ENCODE measurements around the gene ANK3.

Gene ANK3

DNA sequence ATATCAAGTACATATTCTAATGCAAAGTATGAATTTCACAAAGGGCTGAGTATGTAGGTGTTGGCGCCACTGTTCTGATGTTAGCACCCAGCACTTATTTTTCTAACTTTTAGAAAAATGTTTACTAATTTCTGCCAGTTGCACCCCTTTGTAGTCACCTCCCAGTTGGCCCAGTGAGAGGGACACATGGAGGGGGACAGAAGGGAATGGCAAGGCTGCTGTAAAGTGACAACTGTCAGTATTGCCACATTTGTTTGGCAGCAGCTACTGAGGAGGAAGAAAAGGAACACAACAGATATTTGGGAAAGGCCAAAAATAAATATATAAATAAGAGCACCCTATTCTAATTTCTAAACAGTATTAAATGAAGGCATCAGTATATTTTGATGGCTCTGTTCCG is 57.3 kb downstream of the ANK3 start (continued):
- TF ChIP-seq, protein P1, sequence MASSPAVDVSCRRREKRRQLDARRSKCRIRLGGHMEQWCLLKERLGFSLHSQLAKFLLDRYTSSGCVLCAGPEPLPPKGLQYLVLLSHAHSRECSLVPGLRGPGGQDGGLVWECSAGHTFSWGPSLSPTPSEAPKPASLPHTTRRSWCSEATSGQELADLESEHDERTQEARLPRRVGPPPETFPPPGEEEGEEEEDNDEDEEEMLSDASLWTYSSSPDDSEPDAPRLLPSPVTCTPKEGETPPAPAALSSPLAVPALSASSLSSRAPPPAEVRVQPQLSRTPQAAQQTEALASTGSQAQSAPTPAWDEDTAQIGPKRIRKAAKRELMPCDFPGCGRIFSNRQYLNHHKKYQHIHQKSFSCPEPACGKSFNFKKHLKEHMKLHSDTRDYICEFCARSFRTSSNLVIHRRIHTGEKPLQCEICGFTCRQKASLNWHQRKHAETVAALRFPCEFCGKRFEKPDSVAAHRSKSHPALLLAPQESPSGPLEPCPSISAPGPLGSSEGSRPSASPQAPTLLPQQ (tag by site-specific recombination; IDR thresholded peaks at IDR 0.05): no peak
- TF ChIP-seq, protein P2, sequence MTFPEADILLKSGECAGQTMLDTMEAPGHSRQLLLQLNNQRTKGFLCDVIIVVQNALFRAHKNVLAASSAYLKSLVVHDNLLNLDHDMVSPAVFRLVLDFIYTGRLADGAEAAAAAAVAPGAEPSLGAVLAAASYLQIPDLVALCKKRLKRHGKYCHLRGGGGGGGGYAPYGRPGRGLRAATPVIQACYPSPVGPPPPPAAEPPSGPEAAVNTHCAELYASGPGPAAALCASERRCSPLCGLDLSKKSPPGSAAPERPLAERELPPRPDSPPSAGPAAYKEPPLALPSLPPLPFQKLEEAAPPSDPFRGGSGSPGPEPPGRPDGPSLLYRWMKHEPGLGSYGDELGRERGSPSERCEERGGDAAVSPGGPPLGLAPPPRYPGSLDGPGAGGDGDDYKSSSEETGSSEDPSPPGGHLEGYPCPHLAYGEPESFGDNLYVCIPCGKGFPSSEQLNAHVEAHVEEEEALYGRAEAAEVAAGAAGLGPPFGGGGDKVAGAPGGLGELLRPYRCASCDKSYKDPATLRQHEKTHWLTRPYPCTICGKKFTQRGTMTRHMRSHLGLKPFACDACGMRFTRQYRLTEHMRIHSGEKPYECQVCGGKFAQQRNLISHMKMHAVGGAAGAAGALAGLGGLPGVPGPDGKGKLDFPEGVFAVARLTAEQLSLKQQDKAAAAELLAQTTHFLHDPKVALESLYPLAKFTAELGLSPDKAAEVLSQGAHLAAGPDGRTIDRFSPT (tag by site-specific recombination; IDR thresholded peaks at IDR 0.05): no peak
- TF ChIP-seq ZNF585B (tag by site-specific recombination; IDR thresholded peaks at IDR 0.05): no peak

- CTCF ChIA-PET: no interaction called here
These were observed 57.8 kb downstream of the ANK3 start for GRCh38 chr10:60331886-60332285.

DNA sequence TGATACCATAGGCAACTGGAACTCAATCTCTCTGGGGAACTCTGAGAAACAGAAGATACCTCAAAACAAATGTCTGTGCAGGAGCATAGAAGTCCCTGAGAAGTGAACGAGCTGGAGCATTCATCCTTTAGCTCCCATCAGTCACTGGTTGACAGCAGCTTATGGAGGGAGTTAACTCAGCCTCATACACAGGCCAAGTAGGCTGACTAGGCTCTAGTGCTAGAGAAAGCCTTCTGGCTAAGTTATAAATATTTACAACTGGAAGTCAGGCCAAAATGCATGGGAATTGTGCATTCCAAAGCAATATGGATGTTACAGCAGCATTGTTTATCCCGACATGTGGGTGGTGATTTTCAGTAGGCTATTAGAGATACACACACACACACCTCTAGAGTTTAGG is 66.5 kb downstream of the ANK3 start:
- POLR2A ChIA-PET: no interaction called here
- Histone ChIP-seq H3K27ac (ENCODE audit: extremely low read depth, low read depth, low read length) (no peak overlapping the region), H3K36me3 (ENCODE audit: control insufficient read depth in 2 of 2, insufficient read depth in 1 of 2, low read length in 2 of 2) (no peaks in the 10 kb centered on the region), H3K4me1 (ENCODE audit: control insufficient read depth, insufficient read depth, low read length) (no peaks in the 10 kb centered on the region), H3K4me3 (ENCODE audit: low read depth, low read length) (no peak overlapping the region), H3K9me3 (ENCODE audit: control insufficient read depth, insufficient read depth, low read depth, low read length) (no peaks in the 10 kb centered on the region)
- CTCF ChIA-PET: no interaction called here
- no peak for TF ChIP-seq ZNF585B (tag by site-specific recombination; IDR thresholded peaks at IDR 0.05)
- no peak for TF ChIP-seq ZNF274 (IDR thresholded peaks at IDR 0.05; ENCODE audit: low read length)
- TF ChIP-seq ZNF274 (tag by site-specific recombination; IDR thresholded peaks at IDR 0.05; ENCODE audit: borderline replicate concordance): no peak
- TF ChIP-seq ZNF48 (tag by site-specific recombination; IDR thresholded peaks at IDR 0.05): no peak
- TF ChIP-seq REPIN1 (tag by site-specific recombination; IDR thresholded peaks at IDR 0.05; ENCODE audit: low read depth): no peak
- TF ChIP-seq ZBTB48 (tag by site-specific recombination; IDR thresholded peaks at IDR 0.05): no peak
- TF ChIP-seq ZNF645 (tag by site-specific recombination; IDR thresholded peaks at IDR 0.05): no peak
- TF ChIP-seq ZNF514 (tag by site-specific recombination; IDR thresholded peaks at IDR 0.05): no peak
- TF ChIP-seq ZNF510 (tag by site-specific recombination; IDR thresholded peaks at IDR 0.05; ENCODE audit: insufficient replicate concordance): no peak
- TF ChIP-seq KLF16 (tag by site-specific recombination; IDR thresholded peaks at IDR 0.05): no peak
- TF ChIP-seq SCRT1 (tag by site-specific recombination; IDR thresholded peaks at IDR 0.05; ENCODE audit: borderline replicate concordance): no peak
- no peak for TF ChIP-seq ZNF211 (tag by site-specific recombination; IDR thresholded peaks at IDR 0.05; ENCODE audit: low read depth)
- no peak for TF ChIP-seq PRDM1 (tag by site-specific recombination; IDR thresholded peaks at IDR 0.05)
- no peak for TF ChIP-seq ZNF707 (tag by site-specific recombination; IDR thresholded peaks at IDR 0.05)
- TF ChIP-seq, protein P3, sequence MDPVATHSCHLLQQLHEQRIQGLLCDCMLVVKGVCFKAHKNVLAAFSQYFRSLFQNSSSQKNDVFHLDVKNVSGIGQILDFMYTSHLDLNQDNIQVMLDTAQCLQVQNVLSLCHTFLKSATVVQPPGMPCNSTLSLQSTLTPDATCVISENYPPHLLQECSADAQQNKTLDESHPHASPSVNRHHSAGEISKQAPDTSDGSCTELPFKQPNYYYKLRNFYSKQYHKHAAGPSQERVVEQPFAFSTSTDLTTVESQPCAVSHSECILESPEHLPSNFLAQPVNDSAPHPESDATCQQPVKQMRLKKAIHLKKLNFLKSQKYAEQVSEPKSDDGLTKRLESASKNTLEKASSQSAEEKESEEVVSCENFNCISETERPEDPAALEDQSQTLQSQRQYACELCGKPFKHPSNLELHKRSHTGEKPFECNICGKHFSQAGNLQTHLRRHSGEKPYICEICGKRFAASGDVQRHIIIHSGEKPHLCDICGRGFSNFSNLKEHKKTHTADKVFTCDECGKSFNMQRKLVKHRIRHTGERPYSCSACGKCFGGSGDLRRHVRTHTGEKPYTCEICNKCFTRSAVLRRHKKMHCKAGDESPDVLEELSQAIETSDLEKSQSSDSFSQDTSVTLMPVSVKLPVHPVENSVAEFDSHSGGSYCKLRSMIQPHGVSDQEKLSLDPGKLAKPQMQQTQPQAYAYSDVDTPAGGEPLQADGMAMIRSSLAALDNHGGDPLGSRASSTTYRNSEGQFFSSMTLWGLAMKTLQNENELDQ (tag by site-specific recombination; IDR thresholded peaks at IDR 0.05; ENCODE audit: low read depth): no peak
- TF ChIP-seq KLF8 (tag by site-specific recombination; IDR thresholded peaks at IDR 0.05): no peak

More at GRCh38 chr10:60331886-60332285, 57.8 kb downstream of the ANK3 start:
- TF ChIP-seq, protein P4, sequence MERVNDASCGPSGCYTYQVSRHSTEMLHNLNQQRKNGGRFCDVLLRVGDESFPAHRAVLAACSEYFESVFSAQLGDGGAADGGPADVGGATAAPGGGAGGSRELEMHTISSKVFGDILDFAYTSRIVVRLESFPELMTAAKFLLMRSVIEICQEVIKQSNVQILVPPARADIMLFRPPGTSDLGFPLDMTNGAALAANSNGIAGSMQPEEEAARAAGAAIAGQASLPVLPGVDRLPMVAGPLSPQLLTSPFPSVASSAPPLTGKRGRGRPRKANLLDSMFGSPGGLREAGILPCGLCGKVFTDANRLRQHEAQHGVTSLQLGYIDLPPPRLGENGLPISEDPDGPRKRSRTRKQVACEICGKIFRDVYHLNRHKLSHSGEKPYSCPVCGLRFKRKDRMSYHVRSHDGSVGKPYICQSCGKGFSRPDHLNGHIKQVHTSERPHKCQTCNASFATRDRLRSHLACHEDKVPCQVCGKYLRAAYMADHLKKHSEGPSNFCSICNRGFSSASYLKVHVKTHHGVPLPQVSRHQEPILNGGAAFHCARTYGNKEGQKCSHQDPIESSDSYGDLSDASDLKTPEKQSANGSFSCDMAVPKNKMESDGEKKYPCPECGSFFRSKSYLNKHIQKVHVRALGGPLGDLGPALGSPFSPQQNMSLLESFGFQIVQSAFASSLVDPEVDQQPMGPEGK (tag by site-specific recombination; IDR thresholded peaks at IDR 0.05): no peak
- TF ChIP-seq ZNF76 (tag by site-specific recombination; IDR thresholded peaks at IDR 0.05; ENCODE audit: borderline replicate concordance, low read depth) (no peak), ZNF202 (tag by site-specific recombination; IDR thresholded peaks at IDR 0.05; ENCODE audit: borderline replicate concordance) (no peak), OVOL3 (tag by site-specific recombination; IDR thresholded peaks at IDR 0.05) (no peak)
- Histone ChIP-seq H3K4me3 (ENCODE audit: low read depth, low read length) (no peak overlapping the region), H3K9me3 (ENCODE audit: control insufficient read depth, insufficient read depth, low read depth, low read length) (no peaks in the 10 kb centered on the region), H3K4me1 (ENCODE audit: control insufficient read depth, insufficient read depth, low read length) (no peaks in the 10 kb centered on the region), H3K27ac (ENCODE audit: extremely low read depth, low read depth, low read length) (no peak overlapping the region), H3K36me3 (ENCODE audit: control insufficient read depth in 2 of 2, insufficient read depth in 1 of 2, low read length in 2 of 2) (no peaks in the 10 kb centered on the region)
- POLR2A ChIA-PET: no interaction called here
